Medulla oblongata (tissue), 1 donor: ENCODE results near the gene SHROOM2.
A peak's percentile ranks its signal among the peaks of the same experiment; 100 is the strongest.

Source experiments
- DNase-seq: peaks from one replicate; pipeline ENCODE4 v3.0.0-alpha.2; 2015; ENCODE audit errors: extremely low spot score

Gene SHROOM2

GRCh38 chrX:9897761-9898161 lies 111.5 kb downstream of the SHROOM2 start:
- no peak for DNase-seq

- DNase-seq = peak; percentile 80
Observed at GRCh38 chrX:9899640-9900111, 113.4 kb downstream of the SHROOM2 start.

GRCh38 chrX:9902656-9903055 lies 116.4 kb downstream of the SHROOM2 start:
- no peak for DNase-seq

GRCh38 chrX:9903146-9903545 lies 116.9 kb downstream of the SHROOM2 start:
- DNase-seq = no peak

- DNase-seq = no peak
Observed at GRCh38 chrX:9905288-9905687, 119.1 kb downstream of the SHROOM2 start.

- DNase-seq = no peak
Observed at GRCh38 chrX:9905721-9906120, 119.5 kb downstream of the SHROOM2 start.

GRCh38 chrX:9906919-9907318 lies 120.7 kb downstream of the SHROOM2 start:
- no peak for DNase-seq

- DNase-seq = no peak
Observed at GRCh38 chrX:9907645-9908387, 121.6 kb downstream of the SHROOM2 start.

GRCh38 chrX:9909254-9909653 lies 123.0 kb downstream of the SHROOM2 start:
- DNase-seq = no peak

- DNase-seq = no peak
Observed at GRCh38 chrX:9911487-9911886, 125.3 kb downstream of the SHROOM2 start.

- no peak for DNase-seq
Observed at GRCh38 chrX:9912351-9913145, 126.3 kb downstream of the SHROOM2 start.

GRCh38 chrX:9913146-9913433 lies 126.9 kb downstream of the SHROOM2 start:
- no peak for DNase-seq

- no peak for DNase-seq
Observed at GRCh38 chrX:9917861-9918260, 131.6 kb downstream of the SHROOM2 start.

GRCh38 chrX:9919632-9920172 lies 133.5 kb downstream of the SHROOM2 start:
- DNase-seq = no peak

GRCh38 chrX:9921407-9921806 lies 135.2 kb downstream of the SHROOM2 start:
- no peak for DNase-seq

GRCh38 chrX:9923357-9923756 lies 137.1 kb downstream of the SHROOM2 start:
- no peak for DNase-seq

- no peak for DNase-seq
Observed at GRCh38 chrX:9926002-9926401, 139.8 kb downstream of the SHROOM2 start.

GRCh38 chrX:9927698-9928482 lies 141.7 kb downstream of the SHROOM2 start:
- peak; percentile 62 for DNase-seq

GRCh38 chrX:9935436-9935835 lies 149.2 kb downstream of the SHROOM2 start:
- peak; percentile 5 for DNase-seq

GRCh38 chrX:9937761-9938160 lies 151.5 kb downstream of the SHROOM2 start:
- DNase-seq = no peak

GRCh38 chrX:9938516-9938915 lies 152.3 kb downstream of the SHROOM2 start:
- DNase-seq = no peak

- no peak for DNase-seq
Observed at GRCh38 chrX:9940421-9940820, 154.2 kb downstream of the SHROOM2 start.
